Bronchial epithelial cell (primary cell): ENCODE data around the gene PPP2R5E. TPM values are rescaled to one million over a fixed set of nuclear protein-coding genes. Genes with fewer than 3 reads are reported as not detected.

ENCODE experiments used
- DNase-seq: peaks from one replicate; pipeline ENCODE4 v3.0.0-alpha.2; 2010; ENCODE audit warnings: low read depth
- FAIRE-seq: peaks from 2 replicates; lab custom pipeline; 2011; peaks lifted over from hg19 to GRCh38; lab: Jason Lieb, UNC
- H3K27me3 ChIP-seq: 2 replicates; pipeline ENCODE4 v1.5.1; 2011; ENCODE audit warnings: low read length; ENCODE audit not compliant: control insufficient read depth, insufficient read depth
- H3K36me3 ChIP-seq: 2 replicates; pipeline ENCODE4 v1.5.1; 2011; ENCODE audit warnings: low read length; ENCODE audit not compliant: control insufficient read depth, insufficient read depth
- H3K4me3 ChIP-seq: 2 replicates; pipeline ENCODE4 v1.5.1; 2011; ENCODE audit warnings: mild to moderate bottlenecking, low read depth, low read length, control low read depth
- CTCF ChIP-seq: IDR thresholded peaks from 2 replicates; pipeline ENCODE4 v1.5.1; 2011; ENCODE audit warnings: mild to moderate bottlenecking, moderate library complexity, low read length, control low read depth, inconsistent platforms; ENCODE audit not compliant: insufficient read depth, severe bottlenecking
- total RNA-seq: library from RNA; depleted of rRNA; stranded (reverse); fragments of >200 nt; gene quantifications from 2 replicates; pipeline ENCODE4 v1.2.1, GENCODE V29; 2014

The PPP2R5E gene
- total RNA-seq, 1 donor from 2014 or later = 11.6 TPM

- H3K27me3 ChIP-seq = no peaks in the 10 kb centered on the region
- FAIRE-seq (no peak), DNase-seq (no peak)
- no peak overlapping the region for H3K4me3 ChIP-seq
- no peaks in the 10 kb centered on the region for H3K36me3 ChIP-seq
- no peak for TF ChIP-seq CTCF
Measured at GRCh38 chr14:63483315-63483714, 59.9 kb downstream of the PPP2R5E start.

- FAIRE-seq (no peak), DNase-seq (no peak)
- no peaks in the 10 kb centered on the region for H3K27me3 ChIP-seq
- TF ChIP-seq CTCF = no peak
- no peaks in the 10 kb centered on the region for H3K36me3 ChIP-seq
- H3K4me3 ChIP-seq = no peak overlapping the region
Measured at GRCh38 chr14:63480599-63480998, 62.6 kb downstream of the PPP2R5E start.

GRCh38 chr14:63478437-63478852 is 64.7 kb downstream of the PPP2R5E start:
- FAIRE-seq = no peak
- Histone ChIP-seq H3K36me3 (no peaks in the 10 kb centered on the region), H3K4me3 (no peak overlapping the region), H3K27me3 (no peaks in the 10 kb centered on the region)
- no peak for TF ChIP-seq CTCF
- DNase-seq = no peak

GRCh38 chr14:63478010-63478409 is 65.2 kb downstream of the PPP2R5E start:
- DNase-seq = no peak
- H3K4me3 ChIP-seq = no peak overlapping the region
- FAIRE-seq = no peak
- no peaks in the 10 kb centered on the region for H3K36me3 ChIP-seq
- no peaks in the 10 kb centered on the region for H3K27me3 ChIP-seq
- no peak for TF ChIP-seq CTCF

- no peak for TF ChIP-seq CTCF
- FAIRE-seq (no peak), DNase-seq (no peak)
- Histone ChIP-seq H3K27me3 (no peaks in the 10 kb centered on the region), H3K4me3 (no peak overlapping the region), H3K36me3 (no peaks in the 10 kb centered on the region)
Measured at GRCh38 chr14:63477556-63477955, 65.6 kb downstream of the PPP2R5E start.

- no peak for FAIRE-seq
- Histone ChIP-seq H3K27me3 (no peaks in the 10 kb centered on the region), H3K36me3 (no peaks in the 10 kb centered on the region), H3K4me3 (no peak overlapping the region)
- TF ChIP-seq CTCF = no peak
- DNase-seq = no peak
Measured at GRCh38 chr14:63475761-63476160, 67.4 kb downstream of the PPP2R5E start.
